Thyroid gland (tissue), 4 donors: ENCODE measurements around the gene NCLN.

Experiments used
- POLR2A ChIP-seq, 2 donors: fragments of 450-650 bp; IDR thresholded peaks; one replicate each; pipeline ENCODE4 v1.6.1; 2017; ENCODE audit warnings: antibody characterized with exemption in 2 of 2, mild to moderate bottlenecking in 2 of 2, moderate library complexity in 1 of 2
- TF ChIP-seq, protein P1 (sequence below), 6 experiments: fragments of 200-600 bp in 3 of 6; fragments of 450-650 bp in 3 of 6; sonication (generic) in 3 of 6; IDR thresholded peaks; one replicate each; pipeline ENCODE4 v1.5.1; 2016 to 2019; ENCODE audit warnings: antibody characterized with exemption in 6 of 6, mild to moderate bottlenecking in 2 of 6, inconsistent platforms in 1 of 6, moderate library complexity in 1 of 6

DNA sequence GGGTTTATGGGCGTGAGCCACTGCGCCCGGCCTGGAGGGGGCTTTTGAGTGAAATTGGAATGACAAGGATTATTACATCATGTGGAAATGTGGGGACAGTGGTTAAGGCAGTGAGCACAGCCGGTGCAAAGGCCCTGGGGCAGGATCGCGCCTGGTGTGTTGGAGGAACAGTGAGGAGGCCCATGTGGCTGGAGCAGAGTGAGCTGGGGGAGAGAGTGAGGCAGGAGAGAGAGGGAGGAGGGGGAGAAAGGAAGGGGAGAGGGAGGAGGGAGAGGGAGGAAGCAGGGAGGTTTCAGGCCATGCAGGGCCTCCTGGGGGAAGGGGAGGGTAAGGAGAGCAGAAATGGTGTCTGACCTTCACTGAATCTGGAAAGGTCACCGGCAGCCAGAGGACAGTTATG lies 27.4 kb downstream of the NCLN start:
- TF ChIP-seq, protein P1, sequence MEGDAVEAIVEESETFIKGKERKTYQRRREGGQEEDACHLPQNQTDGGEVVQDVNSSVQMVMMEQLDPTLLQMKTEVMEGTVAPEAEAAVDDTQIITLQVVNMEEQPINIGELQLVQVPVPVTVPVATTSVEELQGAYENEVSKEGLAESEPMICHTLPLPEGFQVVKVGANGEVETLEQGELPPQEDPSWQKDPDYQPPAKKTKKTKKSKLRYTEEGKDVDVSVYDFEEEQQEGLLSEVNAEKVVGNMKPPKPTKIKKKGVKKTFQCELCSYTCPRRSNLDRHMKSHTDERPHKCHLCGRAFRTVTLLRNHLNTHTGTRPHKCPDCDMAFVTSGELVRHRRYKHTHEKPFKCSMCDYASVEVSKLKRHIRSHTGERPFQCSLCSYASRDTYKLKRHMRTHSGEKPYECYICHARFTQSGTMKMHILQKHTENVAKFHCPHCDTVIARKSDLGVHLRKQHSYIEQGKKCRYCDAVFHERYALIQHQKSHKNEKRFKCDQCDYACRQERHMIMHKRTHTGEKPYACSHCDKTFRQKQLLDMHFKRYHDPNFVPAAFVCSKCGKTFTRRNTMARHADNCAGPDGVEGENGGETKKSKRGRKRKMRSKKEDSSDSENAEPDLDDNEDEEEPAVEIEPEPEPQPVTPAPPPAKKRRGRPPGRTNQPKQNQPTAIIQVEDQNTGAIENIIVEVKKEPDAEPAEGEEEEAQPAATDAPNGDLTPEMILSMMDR (IDR thresholded peaks at IDR 0.05): no peak
- TF ChIP-seq POLR2A (IDR thresholded peaks at IDR 0.05): no peak
